NB4 (cell line): ENCODE results near the gene CDK11B.
A peak's percentile ranks its signal among the peaks of the same experiment; 100 is the strongest.
"Not testable (repeated sequence)": the region's sequence is repeated elsewhere in the genome, so short reads cannot be mapped to it uniquely, and the experiment has no call there.

ENCODE experiments used
- DNase-seq: peaks from one replicate; pipeline ENCODE4 v3.0.0; 2010; ENCODE audit warnings: low read depth
- H3K4me3 ChIP-seq: one replicate; pipeline ENCODE4 v1.5.1; 2011; ENCODE audit warnings: mild to moderate bottlenecking, low read depth, low read length, moderate library complexity
- MYC ChIP-seq: IDR thresholded peaks from 2 replicates; pipeline ENCODE4 v1.6.1; 2011; ENCODE audit warnings: low read depth, low read length
- POLR2A ChIP-seq: IDR thresholded peaks from 2 replicates; pipeline ENCODE4 v1.6.1; 2011; ENCODE audit warnings: mild to moderate bottlenecking; ENCODE audit not compliant: insufficient read length; ENCODE audit errors: extremely low read depth
- TF ChIP-seq, protein P1 (sequence below): IDR thresholded peaks from 2 replicates; pipeline ENCODE4 v1.6.1; 2011; ENCODE audit warnings: low read depth, low read length
- TF ChIP-seq, protein P2 (sequence below): IDR thresholded peaks from one replicate; pipeline ENCODE4 v1.5.1; 2012; ENCODE audit warnings: low read depth, low read length

Gene CDK11B

DNA sequence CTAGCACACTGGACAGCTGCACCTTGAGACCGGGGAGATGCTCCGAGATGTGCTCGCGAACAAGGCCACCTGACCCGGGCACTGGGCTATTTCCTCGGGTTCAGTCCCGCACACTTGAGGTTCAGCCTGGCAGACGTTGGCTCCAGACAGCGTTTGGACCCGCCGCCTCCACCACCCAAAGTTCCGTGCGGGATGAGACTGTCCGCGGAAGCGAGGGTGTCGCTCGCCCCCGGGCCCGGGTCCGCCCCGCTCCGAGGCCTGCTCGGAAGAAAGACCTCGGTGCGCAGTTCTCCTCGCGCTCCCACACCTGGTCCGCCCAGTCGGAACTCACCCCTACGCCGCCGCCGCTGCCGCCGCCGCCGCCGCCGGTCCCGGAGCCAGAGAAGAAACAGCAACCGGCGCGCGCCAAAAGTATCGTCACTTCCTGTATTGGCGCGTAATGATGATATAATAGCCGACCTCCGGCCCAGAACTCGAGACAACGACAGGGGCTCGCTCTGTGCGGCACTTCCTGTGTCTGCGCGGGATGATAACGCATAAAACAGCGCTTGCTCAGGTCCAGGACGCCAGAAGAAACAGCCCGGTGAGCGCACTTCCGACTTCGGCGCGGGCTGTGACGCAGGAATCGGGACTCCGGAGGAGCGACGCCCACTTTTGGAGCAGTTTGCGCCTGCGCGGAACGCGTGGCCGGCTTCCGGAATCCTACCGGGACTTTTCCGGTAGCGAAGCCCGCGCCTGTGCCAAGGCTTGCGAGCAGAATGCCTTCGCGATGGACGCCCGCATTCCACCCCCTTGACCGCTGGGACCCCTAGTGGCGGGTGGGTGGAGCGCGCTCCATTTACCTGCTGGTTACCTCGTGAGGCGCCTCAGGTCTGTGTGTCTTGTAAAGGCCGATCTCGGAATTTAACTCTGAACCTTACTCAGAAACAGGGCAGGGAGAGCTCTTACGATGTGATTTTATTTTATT is at the start of gene CDK11B:
TSS of gene CDK11B (minus strand) at position 422 of the 967 bp plus-strand sequence. CDS start 1,519 bp downstream, outside the sequence.
- H3K4me3 ChIP-seq: peak within 1 kb of the TSS; percentile 76
- peak; percentile 59; the same call in 1 of the 2 replicates for TF ChIP-seq MYC
- TF ChIP-seq, protein P1, sequence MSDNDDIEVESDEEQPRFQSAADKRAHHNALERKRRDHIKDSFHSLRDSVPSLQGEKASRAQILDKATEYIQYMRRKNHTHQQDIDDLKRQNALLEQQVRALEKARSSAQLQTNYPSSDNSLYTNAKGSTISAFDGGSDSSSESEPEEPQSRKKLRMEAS: peak; percentile 50; the same call in 1 of the 2 replicates
- peak; percentile 94 for DNase-seq

DNA sequence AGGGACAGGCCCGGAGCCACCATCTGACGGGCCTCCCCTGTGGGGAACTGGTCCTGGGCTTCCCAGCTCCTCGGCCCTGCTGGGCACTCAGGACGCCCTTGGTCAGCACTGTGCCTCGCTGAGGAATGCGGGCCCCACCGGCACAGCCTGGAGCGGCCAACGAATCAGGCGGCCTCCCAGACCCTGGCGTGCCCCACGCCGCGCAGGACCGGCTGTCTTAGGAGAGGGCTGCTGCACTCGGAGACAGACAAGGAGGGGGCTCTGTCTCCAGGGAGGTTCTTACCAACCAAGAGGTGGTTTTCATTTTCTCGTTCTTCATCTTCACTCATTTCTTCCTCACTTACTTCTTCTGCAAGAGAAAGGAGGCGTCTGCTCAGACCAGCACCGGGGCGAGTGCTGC is 49.1 kb upstream of the CDK11B start:
- H3K4me3 ChIP-seq, DNase-seq: not testable (repeated sequence)

DNA sequence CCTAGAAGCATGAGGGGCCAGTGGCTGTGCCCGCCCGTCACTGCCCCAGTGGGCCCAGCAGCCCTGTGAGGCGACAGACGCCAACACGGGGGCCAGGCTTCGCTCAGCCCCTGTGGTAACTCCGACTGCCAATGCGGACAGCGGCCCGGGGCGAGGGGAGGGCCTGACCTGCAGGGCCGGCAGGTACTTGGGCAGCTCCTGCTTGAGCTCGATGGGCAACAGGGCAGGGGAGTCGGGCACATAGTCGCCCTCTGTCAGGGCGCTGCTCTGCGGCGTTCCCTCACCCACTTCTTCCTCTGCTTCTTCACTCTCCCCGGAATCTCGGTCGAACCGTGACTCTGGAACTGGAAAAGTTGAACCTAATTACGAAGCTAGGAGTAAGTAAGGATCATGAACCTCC is 48.4 kb upstream of the CDK11B start:
- DNase-seq, H3K4me3 ChIP-seq: not testable (repeated sequence)

DNA sequence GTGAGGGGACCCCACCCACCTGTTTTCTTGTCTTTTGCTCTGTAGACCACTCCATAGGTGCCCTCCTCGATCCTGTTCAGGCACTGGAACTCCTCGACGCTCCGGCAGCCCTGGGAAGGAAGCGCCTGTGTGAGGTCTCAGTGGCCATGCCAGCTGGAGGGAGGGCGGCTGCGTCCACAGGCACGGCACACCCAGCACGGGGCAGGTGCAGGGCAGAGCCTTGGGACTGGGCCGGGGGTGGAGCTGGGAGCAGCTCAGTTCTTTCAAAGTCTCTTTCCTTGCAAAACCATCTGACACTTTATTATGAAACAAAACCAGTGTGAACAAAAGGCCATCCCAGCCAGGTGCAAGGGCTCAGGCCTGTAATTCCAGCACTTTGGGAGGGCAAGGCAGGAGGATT is 46.8 kb upstream of the CDK11B start:
- not testable (repeated sequence) for H3K4me3 ChIP-seq, DNase-seq

DNA sequence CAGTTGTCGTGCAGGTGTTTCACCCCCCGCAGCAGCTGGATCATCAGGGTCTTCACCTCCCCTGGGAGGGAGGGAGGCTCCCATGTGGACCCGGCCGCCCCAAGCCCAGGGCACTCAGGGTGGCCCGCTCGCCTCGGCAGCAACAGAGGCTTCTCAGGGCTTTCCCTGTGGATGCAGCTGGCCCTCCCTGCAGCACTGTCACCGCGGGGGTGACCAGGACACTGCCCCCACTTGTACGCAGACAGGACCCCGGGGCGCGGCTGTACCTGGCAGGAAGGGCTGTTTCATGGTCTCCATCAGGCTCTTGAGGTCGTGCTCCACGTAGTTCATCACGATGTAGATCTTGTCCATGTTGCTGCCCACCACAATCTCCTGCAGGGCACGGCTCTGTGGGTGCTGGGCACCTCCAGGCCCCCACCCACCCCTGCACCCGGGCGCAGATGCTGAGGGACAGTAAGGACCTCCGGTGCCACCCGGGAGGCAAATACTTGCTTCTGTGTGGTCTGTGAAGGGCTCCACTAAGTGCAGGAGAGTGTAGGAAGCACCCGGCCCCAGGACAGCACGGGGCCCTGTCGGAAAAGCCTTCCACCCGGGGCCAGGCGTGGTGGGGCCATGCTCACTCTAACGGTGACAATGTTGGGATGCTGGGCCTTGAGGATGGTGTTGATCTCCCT is 45.6 kb upstream of the CDK11B start:
- DNase-seq, H3K4me3 ChIP-seq: not testable (repeated sequence)

DNA sequence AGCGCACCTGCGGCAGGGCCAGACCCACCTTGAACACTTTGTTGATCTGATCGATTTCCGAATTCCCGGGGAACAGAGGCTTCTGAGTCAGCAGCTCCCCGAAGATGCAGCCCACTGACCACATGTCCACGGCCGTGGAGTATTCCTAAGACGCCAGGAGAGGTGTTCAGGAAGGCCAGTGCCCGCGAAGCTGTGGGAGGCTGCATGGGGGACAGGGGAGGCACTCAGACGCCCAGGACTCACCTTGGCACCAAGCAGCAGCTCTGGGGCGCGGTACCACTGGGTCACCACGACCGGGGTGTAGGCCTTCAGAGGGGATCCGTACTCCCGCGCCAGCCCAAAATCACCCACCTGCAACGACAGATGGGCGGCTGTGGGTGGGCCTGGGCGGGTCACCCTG is 45.0 kb upstream of the CDK11B start:
- DNase-seq: no peak
- TF ChIP-seq, protein P1: no peak
- TF ChIP-seq, protein P2, sequence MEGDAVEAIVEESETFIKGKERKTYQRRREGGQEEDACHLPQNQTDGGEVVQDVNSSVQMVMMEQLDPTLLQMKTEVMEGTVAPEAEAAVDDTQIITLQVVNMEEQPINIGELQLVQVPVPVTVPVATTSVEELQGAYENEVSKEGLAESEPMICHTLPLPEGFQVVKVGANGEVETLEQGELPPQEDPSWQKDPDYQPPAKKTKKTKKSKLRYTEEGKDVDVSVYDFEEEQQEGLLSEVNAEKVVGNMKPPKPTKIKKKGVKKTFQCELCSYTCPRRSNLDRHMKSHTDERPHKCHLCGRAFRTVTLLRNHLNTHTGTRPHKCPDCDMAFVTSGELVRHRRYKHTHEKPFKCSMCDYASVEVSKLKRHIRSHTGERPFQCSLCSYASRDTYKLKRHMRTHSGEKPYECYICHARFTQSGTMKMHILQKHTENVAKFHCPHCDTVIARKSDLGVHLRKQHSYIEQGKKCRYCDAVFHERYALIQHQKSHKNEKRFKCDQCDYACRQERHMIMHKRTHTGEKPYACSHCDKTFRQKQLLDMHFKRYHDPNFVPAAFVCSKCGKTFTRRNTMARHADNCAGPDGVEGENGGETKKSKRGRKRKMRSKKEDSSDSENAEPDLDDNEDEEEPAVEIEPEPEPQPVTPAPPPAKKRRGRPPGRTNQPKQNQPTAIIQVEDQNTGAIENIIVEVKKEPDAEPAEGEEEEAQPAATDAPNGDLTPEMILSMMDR: no peak
- TF ChIP-seq MYC (no peak), POLR2A (no peak)
- no peak overlapping the region for H3K4me3 ChIP-seq

DNA sequence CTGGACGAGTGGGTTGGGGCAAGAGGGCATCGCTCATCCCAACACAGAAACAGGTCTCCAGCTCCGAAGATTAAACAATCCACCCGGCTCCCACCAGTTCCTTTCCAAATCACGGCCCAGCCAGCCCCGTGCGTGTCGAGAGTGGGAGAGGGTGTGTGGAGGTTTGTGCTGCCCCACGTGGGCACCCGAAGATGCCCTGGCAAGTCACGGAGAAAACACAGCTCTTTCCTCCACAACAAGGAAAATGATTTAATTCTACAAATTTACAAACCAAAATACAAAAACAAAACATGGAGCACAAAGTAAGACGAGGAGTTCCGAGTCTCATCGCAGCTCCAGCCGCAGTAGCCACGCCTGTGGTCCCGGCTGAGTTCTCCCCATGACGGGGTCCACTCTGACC is 43.7 kb upstream of the CDK11B start:
- not testable (repeated sequence) for H3K4me3 ChIP-seq, DNase-seq

DNA sequence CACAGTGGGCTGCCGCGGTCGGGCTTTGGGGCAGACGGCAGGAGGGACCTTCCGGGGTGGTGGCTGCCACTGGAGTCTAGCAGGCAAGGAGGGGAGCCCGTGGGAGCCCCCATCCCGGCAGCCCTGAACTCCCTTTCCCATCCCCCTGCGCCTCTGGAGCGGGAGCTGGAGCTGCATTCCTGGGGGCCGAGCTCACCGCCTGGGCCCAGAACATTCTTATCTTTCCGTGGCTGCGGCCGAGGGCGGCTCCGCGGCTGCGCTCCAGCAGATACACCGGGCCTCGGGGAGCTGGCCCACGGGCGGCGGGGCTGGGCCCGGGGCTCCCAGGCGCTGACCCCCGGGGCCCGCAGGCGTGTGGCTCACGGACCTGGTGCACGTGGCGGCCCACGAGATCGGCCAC is 41.8 kb upstream of the CDK11B start:
- H3K4me3 ChIP-seq, DNase-seq: not testable (repeated sequence)

DNA sequence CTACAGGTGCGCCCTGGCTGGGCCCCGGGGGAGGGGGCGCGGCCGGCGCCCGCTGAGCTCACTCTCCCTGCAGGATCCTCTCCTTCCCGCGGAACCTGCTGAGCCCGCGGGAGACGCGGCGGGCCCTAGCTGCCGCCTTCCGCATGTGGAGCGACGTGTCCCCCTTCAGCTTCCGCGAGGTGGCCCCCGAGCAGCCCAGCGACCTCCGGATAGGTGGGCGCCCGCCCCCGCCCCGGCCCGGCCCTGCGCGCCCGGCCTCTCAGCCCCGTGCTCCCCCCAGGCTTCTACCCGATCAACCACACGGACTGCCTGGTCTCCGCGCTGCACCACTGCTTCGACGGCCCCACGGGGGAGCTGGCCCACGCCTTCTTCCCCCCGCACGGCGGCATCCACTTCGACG is 41.3 kb upstream of the CDK11B start:
- DNase-seq, H3K4me3 ChIP-seq: not testable (repeated sequence)

DNA sequence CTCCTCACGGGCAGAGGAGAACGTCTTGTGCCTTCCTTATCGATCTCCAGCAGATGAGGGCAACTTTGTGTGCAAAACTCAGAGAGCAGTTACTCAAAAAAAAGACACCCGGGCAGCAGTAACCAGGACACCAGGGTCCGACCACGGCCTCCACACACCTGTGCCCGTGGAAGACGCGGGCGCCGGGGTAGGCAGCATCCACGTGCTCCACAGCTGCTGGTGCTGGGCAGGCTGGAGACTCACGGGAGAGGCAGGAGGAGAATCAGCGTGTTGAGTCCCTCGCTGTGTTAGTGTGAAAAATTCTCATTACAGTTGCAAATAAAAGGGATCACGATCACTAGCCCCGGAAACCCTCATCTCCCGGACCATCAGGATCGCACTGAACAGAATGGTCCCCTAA is 40.3 kb upstream of the CDK11B start:
- not testable (repeated sequence) for DNase-seq, H3K4me3 ChIP-seq

DNA sequence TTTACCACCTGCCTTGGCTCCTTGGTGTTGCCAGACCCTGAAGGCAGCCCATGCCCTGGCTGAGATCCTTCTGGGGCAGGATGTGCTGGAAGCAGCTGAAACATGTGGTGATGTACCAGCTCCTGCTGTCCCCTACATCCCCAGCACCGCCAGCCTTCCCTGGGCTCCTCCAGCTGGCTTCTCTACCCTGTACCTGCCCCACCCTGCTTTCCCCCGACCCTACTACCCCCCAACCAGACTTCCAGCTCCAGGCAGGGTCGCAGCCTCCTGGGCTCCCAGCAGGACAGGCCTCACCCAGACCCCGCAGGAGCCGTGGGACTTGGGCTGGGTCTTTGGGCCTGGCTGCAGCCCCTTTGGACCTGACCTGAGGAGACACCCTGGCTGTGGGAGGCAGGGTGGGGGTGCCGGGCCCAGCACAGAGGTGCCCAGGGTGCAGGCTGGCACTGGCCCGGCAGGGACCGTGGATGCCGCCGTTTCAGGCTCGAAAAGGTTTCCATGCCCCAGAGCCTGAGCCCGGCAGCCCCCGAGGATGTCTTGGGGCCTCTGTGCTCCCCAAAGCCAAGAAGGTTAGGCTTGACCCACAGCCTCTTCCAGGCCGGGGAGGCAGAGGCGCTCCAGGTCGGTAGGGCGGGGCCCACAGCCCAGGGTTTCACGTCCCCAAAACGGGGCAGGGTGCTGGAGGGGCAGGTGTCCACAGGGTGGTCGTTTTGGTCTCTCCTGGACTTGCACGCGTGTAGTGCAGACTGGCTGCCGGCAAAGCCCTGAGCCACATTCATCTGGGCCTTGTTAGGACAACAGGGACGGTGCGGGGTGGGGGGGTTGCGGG is 38.8 kb upstream of the CDK11B start:
- not testable (repeated sequence) for H3K4me3 ChIP-seq, DNase-seq

DNA sequence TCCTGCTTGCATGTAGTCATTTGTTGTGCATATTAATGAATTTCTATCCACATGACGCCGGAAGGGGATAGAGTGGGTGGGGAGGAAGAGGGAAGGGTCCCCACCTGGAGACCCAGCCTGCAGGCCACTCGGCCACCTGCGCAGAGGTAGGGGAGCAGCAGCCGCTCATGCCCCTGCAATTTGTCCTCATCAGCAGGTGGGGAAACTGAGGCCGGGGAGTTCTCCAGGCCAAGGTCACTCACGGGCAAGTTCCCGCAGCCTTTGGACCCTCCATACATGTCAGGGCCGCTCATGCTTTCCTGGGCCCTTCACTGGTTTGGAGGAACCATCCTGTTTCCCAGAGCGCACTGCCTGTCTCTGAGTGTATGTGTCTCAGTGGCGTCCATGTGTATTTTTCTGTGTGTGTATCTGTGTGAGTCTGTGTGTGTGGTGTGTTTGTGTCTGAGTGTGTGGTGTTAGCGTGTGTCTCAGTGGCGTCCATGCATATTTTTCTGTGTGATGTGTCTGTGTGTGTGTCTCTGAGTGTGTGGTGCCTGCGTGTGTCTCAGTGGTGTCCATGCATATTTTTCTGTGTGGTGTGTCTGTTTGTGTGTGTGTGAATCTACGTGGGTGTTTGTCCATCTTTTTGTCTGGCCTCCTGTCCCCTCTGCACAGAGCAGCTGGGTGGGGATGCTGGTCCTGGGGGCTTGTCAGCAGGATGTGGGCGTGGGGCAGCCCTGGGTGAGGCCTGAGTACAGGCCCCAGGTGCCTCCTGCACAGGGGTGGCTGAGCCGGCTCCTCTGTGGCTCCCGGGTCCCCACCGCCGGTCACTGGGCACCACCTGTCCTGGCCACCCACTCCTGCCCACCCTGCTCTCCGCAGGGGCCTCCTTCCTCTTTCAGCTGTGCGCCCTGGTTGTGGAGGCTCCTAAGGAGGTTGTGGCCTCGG is 37.9 kb upstream of the CDK11B start:
- H3K4me3 ChIP-seq, DNase-seq: not testable (repeated sequence)

DNA sequence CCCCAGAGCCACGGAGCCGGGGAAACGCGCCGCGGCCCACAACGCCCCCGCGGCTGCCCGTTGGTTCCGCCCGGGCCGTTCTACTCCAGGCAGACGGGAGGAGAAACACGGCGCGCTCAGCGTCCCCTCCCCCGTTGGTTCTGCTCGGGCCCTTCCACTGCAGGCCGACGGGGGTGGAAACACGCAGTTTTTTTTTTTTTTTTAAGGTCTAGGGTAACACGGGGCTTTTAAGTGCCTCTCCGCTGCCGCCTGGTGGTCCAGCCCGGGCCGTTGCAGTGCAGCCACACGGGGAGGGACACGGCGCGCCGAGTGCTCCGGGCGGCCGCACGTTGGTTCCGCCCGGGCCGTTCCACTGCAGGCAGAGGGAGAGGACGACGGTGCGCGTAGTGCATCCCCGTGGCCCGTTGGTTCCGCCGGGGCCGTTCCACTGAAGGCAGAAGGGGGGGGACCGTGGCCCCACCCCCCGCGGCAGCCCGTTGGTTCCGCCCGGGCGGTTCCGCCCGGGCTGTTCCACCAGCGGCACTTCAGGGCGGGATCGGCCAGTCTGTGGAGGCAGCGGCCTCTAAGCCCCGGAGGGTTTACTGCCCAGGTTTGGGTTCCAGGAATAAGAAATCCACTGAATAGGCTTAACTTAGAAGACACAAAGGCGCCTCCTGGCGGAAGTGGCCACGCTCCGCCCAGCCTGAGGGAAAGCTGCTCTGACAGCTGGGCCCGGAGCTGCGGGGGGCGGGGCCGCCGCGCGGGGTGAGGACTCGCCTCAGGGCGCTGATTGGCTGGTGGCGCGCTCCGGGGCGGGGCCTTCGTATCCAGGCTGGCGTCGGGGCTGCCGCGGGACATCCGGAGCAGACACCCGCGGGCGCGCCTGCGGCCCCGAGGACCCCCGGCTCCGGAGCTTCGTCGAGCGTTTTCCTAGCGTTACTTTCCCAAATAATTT is 34.2 kb upstream of the CDK11B start, which contains the start of gene SLC35E2B:
TSS of gene SLC35E2B (minus strand) at position 82 of the 934 bp plus-strand sequence. CDS start 16,096 bp downstream, outside the sequence.
- H3K4me3 ChIP-seq: peak within 1 kb of the TSS; percentile 53
- peak; percentile 94 for DNase-seq
